MM.1S (cell line): ENCODE measurements around the gene FERMT2.

Experiments used
- DNase-seq: peaks from one replicate; pipeline ENCODE4 v3.0.0-alpha.2; 2015
- H2AFZ ChIP-seq: fragments of 300-600 bp; sonication (generic); 2 replicates; pipeline ENCODE4 v1.6.0; 2016; ENCODE audit warnings: antibody characterized with exemption, low read length
- H3F3A ChIP-seq: fragments of 300-600 bp; sonication (generic); 2 replicates; pipeline ENCODE4 v1.6.1; 2016; ENCODE audit warnings: mild to moderate bottlenecking, antibody characterized with exemption, low read length, moderate library complexity, mixed read lengths; ENCODE audit not compliant: insufficient read depth
- H3K27ac ChIP-seq: fragments of 300-600 bp; sonication (generic); 2 replicates; pipeline ENCODE4 v1.5.1; 2016; ENCODE audit warnings: mild to moderate bottlenecking, low read length
- H3K27me3 ChIP-seq: fragments of 300-600 bp; sonication (generic); replicated peaks from 2 replicates; pipeline ENCODE4 v1.6.0; 2016; ENCODE audit warnings: low read length; ENCODE audit not compliant: insufficient read depth
- H3K36me3 ChIP-seq: fragments of 300-600 bp; sonication (generic); replicated peaks from 2 replicates; pipeline ENCODE4 v1.6.1; 2016; ENCODE audit warnings: mild to moderate bottlenecking, low read length, mixed read lengths; ENCODE audit not compliant: insufficient read depth
- H3K4me1 ChIP-seq: fragments of 300-600 bp; sonication (generic); 2 replicates; pipeline ENCODE4 v1.6.1; 2016; ENCODE audit warnings: low read length, mixed read lengths
- H3K4me2 ChIP-seq: fragments of 300-600 bp; sonication (generic); 2 replicates; pipeline ENCODE4 v1.6.0; 2016; ENCODE audit warnings: low read depth, low read length
- H3K4me3 ChIP-seq: fragments of 300-600 bp; sonication (generic); 2 replicates; pipeline ENCODE4 v1.5.1; 2016; ENCODE audit warnings: low read length, mixed read lengths
- H3K79me2 ChIP-seq: fragments of 300-600 bp; sonication (generic); 2 replicates; pipeline ENCODE4 v1.6.1; 2016; ENCODE audit warnings: mixed run types, low read length, mixed read lengths
- H3K9ac ChIP-seq: fragments of 300-600 bp; sonication (generic); 2 replicates; pipeline ENCODE4 v1.6.1; 2016; ENCODE audit warnings: low read length, mixed read lengths
- H3K9me2 ChIP-seq: fragments of 300-600 bp; sonication (generic); replicated peaks from 2 replicates; pipeline ENCODE4 v1.6.1; 2016; ENCODE audit warnings: mild to moderate bottlenecking, low read length, mixed read lengths; ENCODE audit not compliant: insufficient read depth
- H3K9me3 ChIP-seq: fragments of 300-600 bp; sonication (generic); replicated peaks from 2 replicates; pipeline ENCODE4 v1.6.1; 2016; ENCODE audit warnings: mild to moderate bottlenecking, low read length, mixed read lengths; ENCODE audit not compliant: insufficient read depth
- H4K20me1 ChIP-seq: fragments of 300-600 bp; sonication (generic); 2 replicates; pipeline ENCODE4 v1.6.1; 2016; ENCODE audit warnings: mild to moderate bottlenecking, low read length, moderate library complexity, mixed read lengths; ENCODE audit not compliant: insufficient read depth
- EZH2 ChIP-seq: fragments of 300-600 bp; sonication (generic); optimal IDR thresholded peaks from 2 replicates; pipeline ENCODE3; 2017; ENCODE audit warnings: low read depth, mild to moderate bottlenecking, antibody characterized with exemption, low read length, mixed read lengths
- EZH2phosphoT487 ChIP-seq: fragments of 300-600 bp; sonication (generic); IDR thresholded peaks from 2 replicates; pipeline ENCODE4 v1.6.1; 2018; ENCODE audit warnings: antibody characterized with exemption, low read length
- TF ChIP-seq, protein P1 (sequence below): fragments of 300-600 bp; sonication (generic); IDR thresholded peaks from 2 replicates; pipeline ENCODE4 v1.5.1; 2016; ENCODE audit warnings: antibody characterized with exemption, low read length, mixed read lengths

Gene FERMT2

DNA sequence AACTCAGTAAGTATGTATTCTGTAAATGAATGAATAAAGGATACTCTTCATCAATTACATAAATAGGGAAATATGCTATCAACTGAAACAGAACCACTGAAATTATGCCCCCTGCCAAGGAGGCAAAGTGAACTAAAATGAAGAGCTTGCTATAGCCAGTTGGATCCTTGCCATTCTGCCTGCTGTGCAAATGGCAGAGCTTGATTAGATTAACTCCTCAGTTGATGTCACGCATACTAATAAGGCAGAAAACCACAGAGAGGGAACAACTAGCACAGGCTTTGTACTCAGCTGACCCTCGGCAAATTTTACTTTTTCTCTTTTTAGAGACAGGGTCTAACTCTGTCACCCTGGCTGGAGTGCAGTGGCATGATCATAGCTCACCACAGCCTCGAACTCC lies 36.7 kb upstream of the FERMT2 start:
- no peaks in the 10 kb centered on the region for H3K9me3 ChIP-seq

GRCh38 chr14:52987042-52987441 lies 36.2 kb upstream of the FERMT2 start:
- Histone ChIP-seq H3K9me2 (no peaks in the 10 kb centered on the region), H3K4me3 (no peak overlapping the region), H3K36me3 (no peaks in the 10 kb centered on the region), H3K4me2 (no peak overlapping the region), H3K27me3 (no peaks in the 10 kb centered on the region), H2AFZ (no peak overlapping the region), H3F3A (no peaks in the 10 kb centered on the region), H4K20me1 (no peaks in the 10 kb centered on the region), H3K9ac (no peak overlapping the region), H3K27ac (no peak overlapping the region), H3K9me3 (no peaks in the 10 kb centered on the region), H3K79me2 (no peaks in the 10 kb centered on the region), H3K4me1 (no peaks in the 10 kb centered on the region)
- no peak for TF ChIP-seq EZH2phosphoT487
- TF ChIP-seq, protein P1, sequence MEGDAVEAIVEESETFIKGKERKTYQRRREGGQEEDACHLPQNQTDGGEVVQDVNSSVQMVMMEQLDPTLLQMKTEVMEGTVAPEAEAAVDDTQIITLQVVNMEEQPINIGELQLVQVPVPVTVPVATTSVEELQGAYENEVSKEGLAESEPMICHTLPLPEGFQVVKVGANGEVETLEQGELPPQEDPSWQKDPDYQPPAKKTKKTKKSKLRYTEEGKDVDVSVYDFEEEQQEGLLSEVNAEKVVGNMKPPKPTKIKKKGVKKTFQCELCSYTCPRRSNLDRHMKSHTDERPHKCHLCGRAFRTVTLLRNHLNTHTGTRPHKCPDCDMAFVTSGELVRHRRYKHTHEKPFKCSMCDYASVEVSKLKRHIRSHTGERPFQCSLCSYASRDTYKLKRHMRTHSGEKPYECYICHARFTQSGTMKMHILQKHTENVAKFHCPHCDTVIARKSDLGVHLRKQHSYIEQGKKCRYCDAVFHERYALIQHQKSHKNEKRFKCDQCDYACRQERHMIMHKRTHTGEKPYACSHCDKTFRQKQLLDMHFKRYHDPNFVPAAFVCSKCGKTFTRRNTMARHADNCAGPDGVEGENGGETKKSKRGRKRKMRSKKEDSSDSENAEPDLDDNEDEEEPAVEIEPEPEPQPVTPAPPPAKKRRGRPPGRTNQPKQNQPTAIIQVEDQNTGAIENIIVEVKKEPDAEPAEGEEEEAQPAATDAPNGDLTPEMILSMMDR, result no peak
- TF ChIP-seq EZH2, result no peak
- DNase-seq, result no peak

More for the DNA sequence above, 36.7 kb upstream of the FERMT2 start:
- Histone ChIP-seq H3K4me2 (no peak overlapping the region), H3K27me3 (no peaks in the 10 kb centered on the region), H3K4me1 (no peaks in the 10 kb centered on the region), H3K79me2 (no peaks in the 10 kb centered on the region), H2AFZ (no peak overlapping the region), H3K27ac (no peak overlapping the region), H3K9me2 (no peaks in the 10 kb centered on the region), H4K20me1 (no peaks in the 10 kb centered on the region), H3K36me3 (no peaks in the 10 kb centered on the region), H3K4me3 (no peak overlapping the region), H3K9ac (no peak overlapping the region), H3F3A (no peaks in the 10 kb centered on the region)
- no peak for DNase-seq
- TF ChIP-seq, protein P1, result no peak
- no peak for TF ChIP-seq EZH2phosphoT487
- TF ChIP-seq EZH2, result no peak

DNA sequence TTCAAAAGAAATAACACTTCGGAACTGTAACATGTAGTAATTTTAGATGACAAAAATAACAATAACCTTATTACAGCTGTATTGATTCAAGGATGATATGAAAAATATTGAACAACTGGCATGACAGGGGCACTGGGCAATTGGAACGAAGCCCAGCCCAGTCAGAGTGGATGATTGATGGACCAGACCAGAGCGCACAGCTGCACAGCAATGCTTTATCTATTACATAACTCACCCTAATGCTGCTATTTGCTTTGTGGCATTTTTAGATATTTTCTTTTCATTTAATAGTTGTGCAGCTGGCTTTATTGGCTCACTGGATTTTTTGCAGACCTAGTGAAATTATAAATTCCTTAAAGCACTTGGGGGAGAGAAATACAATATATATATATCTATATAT lies 26.9 kb upstream of the FERMT2 start:
- Histone ChIP-seq H3K9me2 (no peaks in the 10 kb centered on the region), H3K27ac (no peak overlapping the region), H3K27me3 (no peaks in the 10 kb centered on the region), H3K36me3 (no peaks in the 10 kb centered on the region), H3K79me2 (no peaks in the 10 kb centered on the region), H3F3A (no peaks in the 10 kb centered on the region), H3K9ac (no peak overlapping the region), H3K9me3 (no peaks in the 10 kb centered on the region), H3K4me3 (no peak overlapping the region), H4K20me1 (no peaks in the 10 kb centered on the region), H3K4me2 (no peak overlapping the region), H3K4me1 (no peaks in the 10 kb centered on the region), H2AFZ (no peak overlapping the region)
- TF ChIP-seq EZH2 (no peak), EZH2phosphoT487 (no peak)
- TF ChIP-seq, protein P1, result no peak
- DNase-seq, result no peak
